Left renal cortex interstitium (tissue), 4 donors: ENCODE results near the gene NUP153. TPM values are rescaled to one million over a fixed set of nuclear protein-coding genes. Genes with fewer than 3 reads are reported as not detected.
"Not testable (repeated sequence)": the region's sequence is repeated elsewhere in the genome, so short reads cannot be mapped to it uniquely, and the experiment has no call there.

Experiments used
- DNase-seq, 4 donors: peaks; one replicate each; pipeline ENCODE4 v3.0.0-alpha.2; 2013; ENCODE audit warnings: low read depth in 4 of 4, low spot score in 2 of 4, missing footprints in 1 of 4
- polyA plus RNA-seq, 4 donors: library from polyadenylated mRNA; unstranded; fragments of 120-200 nt; gene quantifications; one replicate each; pipeline ENCODE4 v1.2.1, GENCODE V29; 2013; ENCODE audit not compliant: insufficient read length in 4 of 4

NUP153 gene
- polyA plus RNA-seq, 4 donors: 51.1 to 54.6 (median 54.4) TPM

DNA sequence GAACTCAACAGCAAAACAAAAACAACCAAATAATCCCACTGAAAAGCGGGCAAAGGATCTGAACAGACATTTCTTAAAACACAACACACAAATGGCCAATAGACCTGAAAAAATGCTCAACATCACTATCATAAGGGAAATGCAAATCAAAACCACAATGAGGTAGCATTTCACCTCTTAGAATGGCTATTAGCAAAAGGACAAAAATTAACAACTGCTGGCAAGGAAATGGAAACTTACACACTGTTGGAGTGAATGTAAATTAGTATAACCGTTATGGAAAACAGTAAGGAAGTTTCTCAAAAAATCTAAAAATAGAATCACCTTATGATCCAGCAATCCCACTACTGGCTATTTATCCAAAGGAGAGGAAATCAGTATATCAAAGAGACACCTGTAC lies 85.7 kb downstream of the NUP153 start:
- DNase-seq: no peak

DNA sequence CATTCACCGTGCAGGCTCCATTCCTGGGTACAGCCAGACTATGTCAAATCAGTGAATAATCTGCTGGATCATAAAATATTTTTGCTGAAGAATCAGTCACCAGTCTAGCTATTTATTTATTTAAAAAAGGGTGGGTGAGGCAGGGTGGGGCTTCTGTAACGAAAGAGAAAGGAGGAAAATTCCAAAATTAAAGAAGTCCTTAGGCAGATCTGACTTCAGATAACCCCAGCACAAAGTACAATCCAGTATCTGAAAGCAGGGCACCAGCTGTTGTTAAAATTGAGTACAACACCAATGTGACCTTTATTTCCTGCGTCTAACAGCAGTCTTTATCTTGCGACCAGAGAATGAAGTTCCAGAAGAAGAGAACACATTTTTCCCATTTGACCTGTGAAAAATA lies 90.9 kb downstream of the NUP153 start:
- DNase-seq: no peak

- no peak for DNase-seq
Observed at GRCh38 chr6:17612048-17612447, 94.7 kb downstream of the NUP153 start.

- DNase-seq: no peak
Observed at GRCh38 chr6:17610835-17611234, 95.9 kb downstream of the NUP153 start.

GRCh38 chr6:17606606-17607005 lies 100.1 kb downstream of the NUP153 start:
- DNase-seq: no peak

DNA sequence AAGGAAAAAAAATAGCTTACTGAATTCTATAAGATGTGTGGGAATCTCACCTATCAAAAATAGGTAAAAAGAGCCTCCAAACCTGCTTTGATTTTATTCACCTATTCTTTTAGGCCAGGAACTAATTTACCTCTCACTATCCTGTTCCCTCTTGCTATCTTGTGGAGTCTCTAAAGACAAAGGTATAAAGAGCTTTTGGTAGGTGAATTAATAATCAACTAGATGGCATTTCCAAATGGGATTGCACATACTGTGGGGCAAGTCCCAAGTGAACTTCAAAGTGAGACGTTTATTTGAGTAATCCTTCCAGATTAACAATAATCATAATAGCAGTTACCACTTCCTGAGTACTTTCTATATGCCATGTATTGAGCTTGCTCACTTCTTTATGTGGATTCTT lies 103.8 kb downstream of the NUP153 start:
- no peak for DNase-seq

- no peak for DNase-seq
Observed at GRCh38 chr6:17601386-17601703, 105.4 kb downstream of the NUP153 start.

GRCh38 chr6:17600527-17601385 lies 106.0 kb downstream of the NUP153 start:
- peak; percentile 18 to 39 (median 33) for DNase-seq

GRCh38 chr6:17599877-17600526 lies 106.7 kb downstream of the NUP153 start, which contains the start of gene FAM8A1:
TSS of gene FAM8A1 (plus strand) at chr6:17600302. CDS start at chr6:17600410, 108 bp downstream.
- peak; percentile 76 to 92 (median 82) for DNase-seq

DNA sequence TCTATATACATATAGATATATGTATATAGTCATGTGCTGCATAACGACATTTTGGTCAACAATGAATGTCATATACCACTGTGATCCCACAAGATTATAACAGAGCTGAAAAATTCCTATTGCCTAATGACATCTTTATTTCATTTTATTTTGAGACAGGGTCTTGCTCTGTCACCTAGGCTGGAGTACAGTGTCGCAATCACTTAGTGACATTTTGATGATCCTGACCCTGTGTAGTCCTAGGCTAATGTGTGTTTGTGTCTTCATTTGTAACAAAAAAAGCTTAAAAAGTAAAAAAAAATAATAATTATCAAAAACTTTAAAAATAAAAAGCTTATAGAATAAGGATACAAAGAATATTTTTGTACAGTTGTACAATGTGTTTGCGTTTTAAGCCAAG lies 110.6 kb downstream of the NUP153 start:
- DNase-seq: no peak

GRCh38 chr6:17593246-17593645 lies 113.5 kb downstream of the NUP153 start:
- DNase-seq: no peak

DNA sequence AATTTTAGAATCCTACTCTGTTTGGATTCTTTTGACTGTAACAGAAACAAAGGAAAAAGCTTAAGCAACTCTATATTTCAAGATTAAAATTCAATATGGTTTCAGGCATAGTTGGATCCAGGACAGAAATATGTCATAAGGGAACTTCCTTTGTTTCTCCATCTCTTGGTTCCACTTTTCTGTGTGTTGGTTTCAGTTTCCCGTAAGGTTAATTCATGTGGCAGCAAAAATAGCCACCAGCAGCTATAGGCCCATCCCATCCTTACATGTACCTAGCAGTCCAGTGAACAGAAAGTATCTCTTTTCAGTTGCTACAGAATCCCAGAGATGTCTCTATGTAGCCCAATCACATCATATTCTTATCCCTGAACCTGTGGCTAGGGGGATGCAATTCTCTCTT lies 115.4 kb downstream of the NUP153 start:
- no peak for DNase-seq

DNA sequence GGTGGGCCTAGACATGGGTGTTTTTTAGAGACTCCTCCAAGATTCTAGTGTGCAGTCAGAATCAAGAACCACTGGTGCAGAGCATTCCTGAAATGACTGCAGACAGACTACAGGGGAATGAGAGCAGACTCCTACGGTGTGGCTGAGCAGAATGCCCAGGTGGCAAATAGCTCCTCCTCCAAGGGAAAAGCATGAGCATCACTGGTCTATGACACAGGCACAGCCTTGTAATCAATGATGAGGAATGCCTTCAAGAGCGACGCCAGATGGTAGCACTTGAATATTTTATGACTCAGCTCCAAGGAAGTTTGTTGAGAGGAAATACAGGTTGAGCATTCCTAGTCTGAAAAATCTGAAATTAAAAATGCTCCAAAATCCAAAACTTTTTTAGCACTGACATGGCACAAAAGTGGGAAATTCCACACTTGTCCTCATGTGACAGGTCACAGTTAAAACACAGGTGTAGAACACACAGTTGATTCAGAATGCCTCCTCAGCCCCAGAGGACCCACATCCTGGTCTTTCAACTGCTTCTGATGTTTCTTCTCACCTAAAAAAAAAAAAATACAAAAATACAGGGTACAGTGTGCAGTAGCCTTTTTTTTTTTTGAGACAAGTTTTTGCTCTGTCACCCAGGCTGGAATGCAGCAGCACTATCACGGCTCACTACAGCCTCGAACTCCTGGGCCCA lies 117.2 kb downstream of the NUP153 start:
- DNase-seq: no peak

GRCh38 chr6:17588011-17588410 lies 118.7 kb downstream of the NUP153 start:
- no peak for DNase-seq

DNA sequence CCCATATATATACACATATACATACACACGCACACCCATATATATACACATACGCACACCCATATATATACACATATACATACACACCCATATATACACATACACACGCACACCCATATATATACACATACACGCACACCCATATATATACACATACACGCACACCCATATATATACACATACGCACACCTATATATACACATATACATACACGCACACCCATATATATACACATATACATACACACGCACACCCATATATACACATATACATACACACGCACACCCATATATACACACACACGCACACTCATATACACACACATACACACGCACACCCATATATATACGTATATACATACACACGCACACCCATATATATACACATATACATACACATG lies 120.1 kb downstream of the NUP153 start:
- not testable (repeated sequence) for DNase-seq

GRCh38 chr6:17585766-17586490 lies 120.8 kb downstream of the NUP153 start:
- no peak for DNase-seq

GRCh38 chr6:17584241-17584803 lies 122.4 kb downstream of the NUP153 start:
- DNase-seq: peak; percentile 52 to 77 (median 61)

DNA sequence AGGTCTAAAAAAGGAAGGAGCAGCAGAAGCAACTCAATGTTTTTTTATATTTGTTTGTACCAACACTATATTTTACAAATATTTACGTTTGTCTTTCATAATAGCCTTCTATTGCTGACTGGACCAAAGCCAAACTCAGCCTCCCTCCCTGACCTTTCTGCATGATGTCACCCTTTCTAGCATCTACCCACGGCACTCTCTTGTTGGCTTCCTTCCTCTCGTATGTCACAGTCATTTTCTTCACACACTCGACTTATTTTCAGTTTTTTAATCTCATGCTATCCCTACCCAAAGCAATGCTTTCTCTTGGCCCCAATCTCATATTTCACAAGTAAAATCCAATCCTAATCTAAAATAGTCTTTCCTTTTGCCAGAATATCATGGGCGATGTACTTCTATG lies 122.9 kb downstream of the NUP153 start:
- DNase-seq: no peak

DNA sequence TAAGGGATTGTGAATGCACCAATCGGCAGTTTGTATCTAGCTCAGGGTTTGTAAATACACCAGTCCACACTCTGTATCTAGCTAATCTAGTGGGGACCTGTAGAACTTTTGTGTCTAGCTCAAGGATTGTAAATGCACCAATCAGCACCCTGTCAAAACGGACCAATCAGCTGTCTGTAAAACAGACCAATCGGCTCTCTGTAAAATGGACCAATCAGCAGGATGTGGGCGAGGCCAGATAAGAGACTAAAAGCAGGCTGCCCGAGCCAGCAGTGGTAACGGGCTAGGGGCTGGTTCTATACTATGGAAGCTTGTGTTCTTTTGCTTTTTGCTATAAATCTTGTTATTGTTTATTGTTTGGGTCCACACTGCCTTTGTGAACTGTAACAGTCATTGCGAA lies 125.4 kb downstream of the NUP153 start:
- DNase-seq: not testable (repeated sequence)

DNA sequence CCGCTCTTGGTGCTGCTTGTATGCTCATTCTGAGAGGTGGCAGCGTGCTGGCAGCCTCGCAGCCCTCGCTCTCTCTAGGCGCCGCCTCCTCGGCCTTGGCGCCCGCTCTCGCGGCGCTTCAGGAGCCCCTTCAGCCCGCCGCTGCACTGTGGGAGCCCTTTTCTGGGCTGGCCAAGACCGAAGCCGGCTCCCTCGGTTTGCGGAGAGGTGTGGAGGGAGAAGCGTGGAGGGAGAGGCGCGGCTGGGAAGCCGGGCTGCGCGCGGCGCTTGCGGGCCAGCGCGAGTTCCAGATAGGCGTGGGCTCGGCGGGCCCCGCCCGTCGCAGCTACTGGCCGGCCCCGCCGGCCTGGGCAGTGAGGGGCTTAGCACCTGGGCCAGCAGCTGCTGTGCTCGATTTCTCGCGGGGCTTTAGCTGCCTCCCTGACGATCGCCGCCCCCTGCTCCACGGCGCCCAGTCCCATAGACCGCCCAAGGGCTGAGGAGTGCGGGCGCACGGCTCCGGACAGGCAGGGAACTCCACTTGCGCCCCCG lies 126.1 kb downstream of the NUP153 start:
- DNase-seq: peak; percentile 13 to 32 (median 22)
